Measurements from ENCODE around the gene TBX1. TPM values are rescaled to one million over a fixed set of nuclear protein-coding genes. Genes with fewer than 3 reads are reported as not detected.

The TBX1 gene
- total and polyA plus RNA-seq, 2 of the 13 experiments (the other 11 are each of a cell fraction or from before 2014, with no cell fraction given): not detected

DNA sequence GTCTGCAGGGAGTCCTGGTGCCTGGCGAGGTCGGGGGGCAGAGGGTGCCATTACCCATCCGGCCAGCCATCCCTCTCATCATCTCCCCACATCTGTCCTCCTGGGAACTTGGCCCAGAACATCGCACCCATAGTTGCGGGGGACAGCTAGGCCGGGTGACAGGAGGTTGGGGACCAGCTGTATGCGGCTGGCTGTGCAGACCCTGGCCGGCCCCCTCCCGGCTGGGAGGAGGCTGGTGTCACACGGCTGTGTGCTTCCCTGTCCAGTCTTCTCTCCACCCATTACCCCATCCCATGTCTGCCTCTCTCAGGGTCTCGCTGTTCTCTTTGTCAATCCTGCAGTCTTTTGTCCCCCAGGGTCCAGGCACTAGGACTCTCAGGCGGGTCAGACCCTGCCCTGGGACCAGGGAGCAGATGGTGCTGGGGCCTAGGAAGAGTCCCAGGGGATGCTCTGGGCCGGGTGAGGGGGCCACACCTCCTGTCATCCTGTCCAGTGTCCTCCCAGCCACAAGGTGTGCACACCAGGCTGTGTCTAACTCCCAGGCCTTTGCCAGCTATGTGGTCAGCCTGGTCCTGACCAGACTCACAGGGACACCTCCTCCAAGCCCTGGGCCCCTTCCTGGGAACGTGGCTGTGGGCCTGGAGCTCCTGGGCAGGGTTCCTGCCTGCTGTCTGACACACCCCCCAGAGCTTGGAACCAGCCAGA lies 6.4 kb upstream of the TBX1 start:
- Histone ChIP-seq H3K27ac (ENCODE audit: extremely low read length, insufficient read depth, low read length) (no peak overlapping the region), H3K4me1 (ENCODE audit: insufficient read depth, low read length) (peaks cover 29% of the 10 kb centered on the region; the same call in 1 of the 2 replicates), H3K36me3 (replicated peaks in 1 of 2; ENCODE audit: control insufficient read depth in 1 of 2, insufficient read depth in 2 of 2, low read length in 2 of 2) (no peaks in the 10 kb centered on the region), H3K4me2 (ENCODE audit: low read depth, low read length) (no peak overlapping the region), H3K9ac (ENCODE audit: insufficient read depth, low read depth, low read length) (no peak overlapping the region), H4K20me1 (ENCODE audit: insufficient read depth, low read length) (no peaks in the 10 kb centered on the region; the same call in 1 of the 2 replicates), H3K79me2 (ENCODE audit: insufficient read depth, low read length) (no peaks in the 10 kb centered on the region), H3K4me3 (replicated peaks in 1 of 3; ENCODE audit: insufficient read depth in 1 of 3, low read depth in 2 of 3, low read length in 3 of 3) (no peak overlapping the region), H2AFZ (ENCODE audit: low read length) (no peak overlapping the region), H3K27me3 (ENCODE audit: control insufficient read depth in 1 of 2, insufficient read depth in 2 of 2, low read length in 2 of 2) (peaks cover 21 to 94% of the 10 kb centered on the region in 2 experiments), H3K9me3 (ENCODE audit: low read length) (no peaks in the 10 kb centered on the region)
- FAIRE-seq (no peak), ATAC-seq (no peak), DNase-seq (ENCODE audit: low spot score) (no peak)
- ChIA-PET POLR2A (no interaction called here), CTCF (ENCODE audit: low intra/inter-chr PET ratio, low total read pairs) (no interaction called here)
- 13% methylated on average over 5 of the region's 14 CpGs for WGBS (ENCODE audit: low lambda C conversion rate)
- BruUV-seq (replicated peaks): no TSS peak
- intact Hi-C loops (cut with micrococcal nuclease; ENCODE audit: unreplicated experiment) (no loop called here), in situ Hi-C loops (cut with HindIII; ENCODE audit: extremely low pct_ligation_motif_present, low pct_unique_long_range_greater_than_20kb) (loop anchor here (10.0 kb wide), 1 partner anchor 161 kb away; no protein-coding TSS in a partner anchor)
- TF ChIP-seq GATA4 (IDR thresholded peaks at IDR 0.05; ENCODE audit: borderline replicate concordance, low read depth) (no peak), ZUFSP (CRISPR knock-in tag; IDR thresholded peaks at IDR 0.05; ENCODE audit: borderline replicate concordance) (no peak), ZNF703 (CRISPR knock-in tag; IDR thresholded peaks at IDR 0.05; ENCODE audit: borderline replicate concordance) (no peak)
- TF ChIP-seq, protein P1, sequence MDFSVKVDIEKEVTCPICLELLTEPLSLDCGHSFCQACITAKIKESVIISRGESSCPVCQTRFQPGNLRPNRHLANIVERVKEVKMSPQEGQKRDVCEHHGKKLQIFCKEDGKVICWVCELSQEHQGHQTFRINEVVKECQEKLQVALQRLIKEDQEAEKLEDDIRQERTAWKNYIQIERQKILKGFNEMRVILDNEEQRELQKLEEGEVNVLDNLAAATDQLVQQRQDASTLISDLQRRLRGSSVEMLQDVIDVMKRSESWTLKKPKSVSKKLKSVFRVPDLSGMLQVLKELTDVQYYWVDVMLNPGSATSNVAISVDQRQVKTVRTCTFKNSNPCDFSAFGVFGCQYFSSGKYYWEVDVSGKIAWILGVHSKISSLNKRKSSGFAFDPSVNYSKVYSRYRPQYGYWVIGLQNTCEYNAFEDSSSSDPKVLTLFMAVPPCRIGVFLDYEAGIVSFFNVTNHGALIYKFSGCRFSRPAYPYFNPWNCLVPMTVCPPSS (IDR thresholded peaks at IDR 0.05): no peak
